ENCODE results near the gene ZNF444. TPM values are rescaled to one million over a fixed set of nuclear protein-coding genes. Genes with fewer than 3 reads are reported as not detected.

ZNF444 gene
- total and polyA plus RNA-seq, 2 donors (not counting 1 experiment from before 2014, with no cell fraction given), result 24.1 to 37.7 TPM

DNA sequence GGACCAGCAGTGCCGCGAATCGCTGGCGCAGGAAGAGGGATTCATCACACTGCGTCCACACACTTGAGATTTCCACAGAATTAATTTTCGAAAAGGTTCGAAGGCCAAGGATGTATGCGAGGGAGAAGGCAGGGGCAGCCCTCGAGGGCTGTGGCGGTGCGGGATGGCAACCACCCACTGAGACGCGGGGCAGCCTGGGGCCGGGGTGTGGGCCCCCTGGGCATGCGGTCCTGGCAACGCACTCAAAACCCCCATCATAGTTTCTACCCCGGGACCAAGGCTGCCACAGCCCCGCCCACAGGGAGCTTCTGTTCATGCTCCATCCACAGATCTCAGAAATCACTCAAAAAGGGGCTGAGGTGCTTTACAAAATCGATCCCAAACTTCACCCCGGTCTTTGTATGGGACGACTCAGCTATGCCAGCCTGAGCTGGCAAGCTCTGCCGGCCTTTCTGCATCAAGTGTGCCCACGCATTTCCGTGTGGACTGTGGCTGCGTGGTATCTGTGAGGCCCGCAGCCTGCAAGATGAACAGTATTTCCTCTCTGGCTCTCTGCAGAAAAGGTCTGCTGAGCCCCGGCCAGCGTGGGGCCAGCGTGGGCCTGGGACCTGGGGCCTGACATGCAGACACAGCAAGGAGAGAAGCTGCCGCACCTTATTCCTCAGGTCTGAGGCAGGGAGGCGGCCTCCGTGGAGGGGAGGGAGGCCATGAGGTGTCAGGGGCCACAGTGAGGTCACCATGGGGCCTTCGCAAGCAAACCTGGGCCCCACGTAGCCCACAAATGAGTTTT is 39.1 kb upstream of the ZNF444 start:
- Histone ChIP-seq H3K4me2 (replicated peaks; ENCODE audit: low read depth, low read length, poor library complexity, severe bottlenecking) (no peak overlapping the region), H3K36me3 (replicated peaks in 1 of 2; ENCODE audit: control extremely low read depth in 1 of 2, control insufficient read depth in 1 of 2, extremely low read depth in 1 of 2, insufficient read depth in 2 of 2, low read length in 1 of 2) (peaks cover 0 to 49% of the 10 kb centered on the region in 2 experiments), H4K20me1 (ENCODE audit: control insufficient read depth, insufficient read depth, low read length, poor library complexity, severe bottlenecking) (peaks cover 89% of the 10 kb centered on the region), H3K27me3 (replicated peaks in 1 of 4; ENCODE audit: control extremely low read depth in 1 of 4, control insufficient read depth in 3 of 4, insufficient read depth in 4 of 4, low read length in 3 of 4) (no peaks in the 10 kb centered on the region), H3K27ac (ENCODE audit: low read length in 2 of 2) (peak overlapping the region in 1 of 2 donors; percentile 54), H3K4me3 (ENCODE audit: control extremely low read depth in 1 of 5, extremely low read depth in 1 of 5, insufficient read depth in 1 of 5, low read depth in 2 of 5, low read length in 4 of 5) (no peak overlapping the region), H3K9me3 (ENCODE audit: control extremely low read depth in 1 of 3, control insufficient read depth in 2 of 3, insufficient read depth in 1 of 3, low read length in 2 of 3) (no peaks in the 10 kb centered on the region), H3K9ac (ENCODE audit: low read length) (no peak overlapping the region), H2AFZ (ENCODE audit: insufficient read depth, low read depth, low read length, poor library complexity, severe bottlenecking) (no peak overlapping the region), H3K4me1 (ENCODE audit: control insufficient read depth in 2 of 2, insufficient read depth in 2 of 2, low read length in 2 of 2) (peaks cover 14 to 21% of the 10 kb centered on the region in 2 donors), H3K79me2 (ENCODE audit: control insufficient read depth, insufficient read depth, low read length) (peaks cover 81% of the 10 kb centered on the region)
- Mint-ChIP-seq H3K27me3 (no peaks in the 10 kb centered on the region), H3K4me3 (no peak overlapping the region), H3K27ac (no peak overlapping the region), H3K4me1 (peaks cover 29% of the 10 kb centered on the region), H3K9me3 (ENCODE audit: insufficient read depth) (no peaks in the 10 kb centered on the region)
- ATAC-seq (ENCODE audit: low read depth), result no peak
- intact Hi-C loops (cut with micrococcal nuclease), result no loop called here
- POLR2A ChIA-PET, result no interaction called here
- TF ChIP-seq, protein P1, sequence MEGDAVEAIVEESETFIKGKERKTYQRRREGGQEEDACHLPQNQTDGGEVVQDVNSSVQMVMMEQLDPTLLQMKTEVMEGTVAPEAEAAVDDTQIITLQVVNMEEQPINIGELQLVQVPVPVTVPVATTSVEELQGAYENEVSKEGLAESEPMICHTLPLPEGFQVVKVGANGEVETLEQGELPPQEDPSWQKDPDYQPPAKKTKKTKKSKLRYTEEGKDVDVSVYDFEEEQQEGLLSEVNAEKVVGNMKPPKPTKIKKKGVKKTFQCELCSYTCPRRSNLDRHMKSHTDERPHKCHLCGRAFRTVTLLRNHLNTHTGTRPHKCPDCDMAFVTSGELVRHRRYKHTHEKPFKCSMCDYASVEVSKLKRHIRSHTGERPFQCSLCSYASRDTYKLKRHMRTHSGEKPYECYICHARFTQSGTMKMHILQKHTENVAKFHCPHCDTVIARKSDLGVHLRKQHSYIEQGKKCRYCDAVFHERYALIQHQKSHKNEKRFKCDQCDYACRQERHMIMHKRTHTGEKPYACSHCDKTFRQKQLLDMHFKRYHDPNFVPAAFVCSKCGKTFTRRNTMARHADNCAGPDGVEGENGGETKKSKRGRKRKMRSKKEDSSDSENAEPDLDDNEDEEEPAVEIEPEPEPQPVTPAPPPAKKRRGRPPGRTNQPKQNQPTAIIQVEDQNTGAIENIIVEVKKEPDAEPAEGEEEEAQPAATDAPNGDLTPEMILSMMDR (IDR thresholded peaks at IDR 0.05), result no peak
- TF ChIP-seq EZH2 (IDR thresholded peaks at IDR 0.05; ENCODE audit: borderline replicate concordance, insufficient read depth, low read depth, low read length, poor library complexity, severe bottlenecking), result no peak
- WGBS (ENCODE audit: insufficient coverage), result 88% methylated on average over 30 of the region's 34 CpGs
- no peak for DNase-seq
- CTCF ChIA-PET, result interaction anchor here (1.0 to 1.3 kb wide), 3 partner anchors 23 to 70 kb away, joined by 3 to 5 read pairs (median 3); no protein-coding TSS in a partner anchor

GRCh38 chr19:56103027-56103614 is 38.0 kb upstream of the ZNF444 start:
- Mint-ChIP-seq H3K4me3 (no peak overlapping the region), H3K9me3 (ENCODE audit: insufficient read depth) (no peaks in the 10 kb centered on the region), H3K27me3 (no peaks in the 10 kb centered on the region), H3K4me1 (peaks cover 37% of the 10 kb centered on the region), H3K27ac (no peak overlapping the region)
- Histone ChIP-seq H3K4me1 (ENCODE audit: control insufficient read depth in 2 of 2, insufficient read depth in 2 of 2, low read length in 2 of 2) (peaks cover 18 to 21% of the 10 kb centered on the region in 2 donors), H3K4me3 (ENCODE audit: control extremely low read depth in 1 of 5, extremely low read depth in 1 of 5, insufficient read depth in 1 of 5, low read depth in 2 of 5, low read length in 4 of 5) (no peak overlapping the region), H4K20me1 (ENCODE audit: control insufficient read depth, insufficient read depth, low read length, poor library complexity, severe bottlenecking) (peaks cover 91% of the 10 kb centered on the region), H2AFZ (ENCODE audit: insufficient read depth, low read depth, low read length, poor library complexity, severe bottlenecking) (no peak overlapping the region), H3K27me3 (replicated peaks in 1 of 4; ENCODE audit: control extremely low read depth in 1 of 4, control insufficient read depth in 3 of 4, insufficient read depth in 4 of 4, low read length in 3 of 4) (no peaks in the 10 kb centered on the region), H3K4me2 (replicated peaks; ENCODE audit: low read depth, low read length, poor library complexity, severe bottlenecking) (no peak overlapping the region), H3K27ac (ENCODE audit: low read length in 2 of 2) (peak overlapping the region in 1 of 2 donors; percentile 54), H3K79me2 (ENCODE audit: control insufficient read depth, insufficient read depth, low read length) (peaks cover 86% of the 10 kb centered on the region), H3K9ac (ENCODE audit: low read length) (no peak overlapping the region), H3K36me3 (replicated peaks in 1 of 2; ENCODE audit: control extremely low read depth in 1 of 2, control insufficient read depth in 1 of 2, extremely low read depth in 1 of 2, insufficient read depth in 2 of 2, low read length in 1 of 2) (peaks cover 0 to 40% of the 10 kb centered on the region in 2 experiments), H3K9me3 (ENCODE audit: control extremely low read depth in 1 of 3, control insufficient read depth in 2 of 3, insufficient read depth in 1 of 3, low read length in 2 of 3) (no peaks in the 10 kb centered on the region)
- WGBS (ENCODE audit: insufficient coverage), result 72% methylated on average over 20 of the region's 20 CpGs
- ChIA-PET POLR2A (no interaction called here), CTCF (interaction anchor here (1.1 to 1.4 kb wide), 3 partner anchors 8 to 69 kb away, joined by 4 to 5 read pairs (median 5); partner anchors contain the start of gene ZNF444)
- DNase-seq (no peak), ATAC-seq (ENCODE audit: low read depth) (no peak)
- TF ChIP-seq, protein P1 (IDR thresholded peaks at IDR 0.05), result no peak
- TF ChIP-seq EZH2 (IDR thresholded peaks at IDR 0.05; ENCODE audit: borderline replicate concordance, insufficient read depth, low read depth, low read length, poor library complexity, severe bottlenecking), result no peak
- intact Hi-C loops (cut with micrococcal nuclease), result no loop called here
